Myocyte (in vitro differentiated cells): ENCODE data around the gene WDFY3. TPM values are rescaled to one million over a fixed set of nuclear protein-coding genes. Genes with fewer than 3 reads are reported as not detected.

Experiments
- DNase-seq: peaks from one replicate; pipeline ENCODE4 v3.0.0-alpha.2; 2012; ENCODE audit warnings: low read depth
- total RNA-seq: library from RNA; depleted of rRNA; stranded (reverse); fragments of >200 nt; gene quantifications from 2 replicates; pipeline ENCODE4 v1.2.3, GENCODE V29; 2014

WDFY3 gene
- total RNA-seq, 1 donor from 2014 or later = 69.6 TPM

DNA sequence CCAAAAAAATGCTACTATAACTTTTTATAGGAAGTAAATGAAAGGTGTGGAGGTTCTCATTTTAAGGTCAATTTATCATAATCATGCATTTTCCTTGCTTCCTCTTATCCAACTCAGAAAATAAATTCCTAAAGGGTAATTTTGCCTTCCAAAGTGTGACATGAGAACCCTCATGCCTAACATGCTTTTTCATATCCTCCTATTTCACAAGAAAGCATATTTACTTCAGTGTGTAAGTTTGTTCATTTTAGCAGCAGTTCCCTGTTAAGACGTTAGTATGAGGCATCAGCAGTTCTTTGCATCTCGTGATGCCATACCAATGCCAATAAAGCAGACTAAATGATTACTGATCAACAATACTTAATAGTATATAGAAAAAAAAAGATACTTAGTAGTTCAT, 18.4 kb downstream of the WDFY3 start:
- DNase-seq = no peak

DNA sequence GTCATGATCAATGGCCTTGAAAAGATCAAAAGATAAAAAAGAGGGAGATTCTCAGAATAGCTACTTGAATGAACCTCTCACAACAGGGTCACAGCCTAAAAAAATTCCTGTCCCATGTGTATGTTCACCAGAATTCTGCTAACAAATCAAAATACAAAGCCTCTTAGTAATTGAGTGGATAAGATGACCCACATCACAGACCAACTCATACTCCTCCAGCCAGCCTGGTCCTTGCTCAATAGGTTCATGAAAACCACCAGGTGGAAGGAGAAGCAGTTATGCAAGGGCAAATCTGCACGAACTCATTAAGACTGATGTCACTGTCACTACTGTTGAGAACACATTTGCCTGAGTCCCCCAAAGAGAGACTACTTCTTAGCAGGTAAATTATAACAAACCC, 21.5 kb downstream of the WDFY3 start:
- DNase-seq = no peak

DNA sequence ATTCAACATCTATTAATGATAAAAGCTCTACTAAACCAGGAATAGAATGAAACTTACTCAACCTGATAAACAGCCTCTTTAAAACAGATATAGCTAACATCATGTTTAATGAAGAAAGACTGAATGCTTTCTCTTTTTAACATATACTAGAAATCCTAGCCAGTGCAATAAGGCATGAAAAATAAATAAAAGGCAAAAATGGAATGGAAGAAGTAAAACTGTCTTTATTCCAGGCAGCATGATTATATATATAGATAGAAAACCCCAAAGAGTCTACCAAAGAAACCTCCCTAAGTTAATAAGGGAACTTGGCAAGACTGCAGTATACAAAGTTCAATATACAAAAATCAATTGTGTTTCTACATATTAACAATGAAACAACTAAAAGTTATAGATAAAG, 25.5 kb downstream of the WDFY3 start:
- DNase-seq = no peak

DNA sequence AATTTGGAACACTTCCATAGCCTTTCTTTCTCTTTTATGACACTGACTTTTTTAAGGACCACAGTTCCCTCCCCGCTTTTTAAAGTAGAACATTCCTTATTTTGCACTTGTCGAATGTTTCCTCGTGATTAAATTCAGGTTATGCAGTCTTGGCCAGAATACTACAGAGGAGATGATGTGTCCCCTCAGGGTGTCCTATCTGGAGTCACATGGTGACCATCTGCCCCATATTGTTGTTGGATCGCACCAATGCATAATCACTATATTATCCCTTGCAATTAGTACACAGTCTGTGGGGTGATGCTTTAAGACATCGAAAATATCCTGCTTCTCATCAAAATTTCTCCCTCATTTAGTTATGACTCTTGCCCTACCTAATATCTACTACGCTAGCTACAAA, 27.4 kb downstream of the WDFY3 start:
- peak; percentile 14 for DNase-seq

DNA sequence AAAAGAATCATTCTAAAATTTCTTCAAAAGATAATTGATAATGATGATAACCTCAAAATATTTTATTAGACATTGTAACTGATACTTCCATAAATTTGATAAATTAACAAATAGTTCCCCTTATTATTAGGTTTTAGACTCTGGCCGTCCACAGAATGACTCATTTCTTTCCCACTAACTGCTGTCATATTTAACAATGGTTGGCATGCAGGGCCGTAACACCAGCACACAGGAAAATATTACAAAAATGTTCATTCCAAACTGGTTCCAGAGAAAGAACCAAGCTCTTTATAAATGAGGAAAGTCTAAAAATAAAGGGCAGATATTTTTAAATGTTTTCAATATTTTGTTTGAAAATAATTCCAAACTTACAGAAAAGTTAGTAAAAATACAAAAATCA, 28.2 kb downstream of the WDFY3 start:
- peak; percentile 69 for DNase-seq

DNA sequence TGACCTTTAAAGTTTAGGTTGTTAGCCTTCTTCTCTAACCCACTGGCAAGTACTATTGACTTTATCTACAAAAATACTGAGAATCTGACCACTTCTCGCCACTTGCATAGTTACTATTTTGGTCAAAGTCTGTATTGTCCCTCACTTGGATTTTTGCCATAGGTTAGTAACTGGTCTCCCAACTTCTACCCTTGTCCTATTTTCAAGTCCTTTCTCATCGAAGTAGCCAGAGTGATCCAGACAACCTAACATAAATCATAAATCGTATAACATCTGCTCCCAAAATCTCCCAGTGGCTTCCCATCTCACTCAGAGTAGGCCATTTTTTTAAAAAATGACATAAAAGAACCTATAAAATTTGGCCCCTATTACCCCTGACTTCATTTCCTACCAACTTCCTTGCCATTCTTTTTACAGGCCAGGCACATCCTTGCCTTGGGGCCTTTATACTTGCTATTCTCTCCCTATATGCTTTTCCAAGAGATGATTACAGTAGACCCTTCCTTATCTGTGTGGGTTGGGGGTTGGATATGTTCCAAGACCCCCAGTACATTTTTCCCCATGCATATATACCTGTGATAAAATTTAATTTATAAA, 29.0 kb downstream of the WDFY3 start:
- peak; percentile 14 for DNase-seq

DNA sequence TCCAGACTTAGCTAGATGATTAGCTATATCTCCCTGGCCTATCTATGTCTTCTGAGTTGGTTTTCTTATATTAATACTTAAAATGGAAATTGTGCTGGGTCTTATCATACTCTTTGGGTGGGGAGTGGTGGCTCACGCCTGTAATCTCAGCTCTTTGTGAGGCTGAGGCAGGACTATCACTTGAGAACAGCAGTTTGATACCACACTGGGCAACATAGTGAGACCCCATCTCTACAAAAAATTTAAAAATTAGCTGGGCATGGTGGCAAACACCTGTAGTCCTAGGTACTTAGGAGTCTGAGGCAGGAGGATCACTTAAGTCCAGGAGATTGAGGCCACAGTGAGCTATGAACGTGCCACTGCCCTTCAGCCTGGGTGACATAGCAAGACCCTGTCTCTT, 30.4 kb downstream of the WDFY3 start:
- no peak for DNase-seq

DNA sequence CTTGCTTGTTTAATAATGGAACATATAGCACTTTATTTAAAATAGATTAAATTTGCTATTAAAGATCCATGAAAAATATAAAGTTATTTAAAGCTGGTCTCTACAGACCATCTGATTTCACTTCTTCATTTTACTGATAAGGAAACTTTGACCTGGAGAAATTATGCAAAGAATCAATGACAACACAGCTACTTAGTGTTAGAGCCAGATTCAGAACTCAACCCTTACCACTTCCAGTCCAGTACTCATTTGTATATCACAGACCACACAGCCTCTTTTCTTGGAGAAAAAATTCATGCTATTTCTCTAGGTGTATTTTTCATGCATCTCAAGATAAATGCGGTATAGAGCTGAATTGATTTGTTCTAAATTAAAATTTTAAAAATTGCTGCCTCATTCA, 34.0 kb downstream of the WDFY3 start:
- no peak for DNase-seq

DNA sequence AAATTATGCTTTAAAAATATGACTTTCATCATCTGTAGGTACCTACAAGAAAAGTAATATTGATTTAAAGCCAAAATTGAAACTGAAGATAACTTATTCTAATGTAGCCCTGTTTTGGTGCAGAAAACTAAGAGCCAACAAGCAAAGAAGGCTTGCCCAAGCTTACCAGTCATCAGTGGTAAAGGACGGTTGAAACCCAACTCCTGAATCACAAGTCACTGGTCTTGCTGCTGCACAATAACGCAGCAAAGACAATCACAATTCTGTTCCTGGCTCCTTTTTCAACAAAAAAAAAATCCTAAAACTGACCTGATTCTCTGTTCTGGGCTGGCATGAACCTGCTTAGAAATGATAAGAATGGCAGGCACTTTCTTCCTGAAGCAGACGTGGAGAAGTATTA, 34.5 kb downstream of the WDFY3 start:
- DNase-seq = peak; percentile 21

DNA sequence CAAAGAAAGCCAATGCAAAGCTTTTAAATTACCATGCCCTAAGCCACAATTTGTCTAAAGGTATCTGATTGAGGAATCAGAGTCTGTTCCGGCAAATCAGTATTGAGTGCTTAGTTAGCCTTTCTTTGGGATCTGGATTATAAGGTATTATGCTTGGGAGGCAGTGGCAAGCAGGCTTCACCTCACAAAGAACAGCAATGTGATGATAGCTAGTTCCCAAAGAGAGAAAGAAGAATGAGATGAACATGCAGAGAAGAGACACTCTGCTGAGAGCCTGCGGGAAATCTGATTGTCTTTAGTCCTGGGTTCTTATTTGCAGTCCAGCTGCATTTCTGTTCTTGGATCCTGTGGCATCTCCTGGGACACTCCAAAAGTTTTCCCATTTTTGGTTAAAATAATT, 35.2 kb downstream of the WDFY3 start:
- DNase-seq = no peak

DNA sequence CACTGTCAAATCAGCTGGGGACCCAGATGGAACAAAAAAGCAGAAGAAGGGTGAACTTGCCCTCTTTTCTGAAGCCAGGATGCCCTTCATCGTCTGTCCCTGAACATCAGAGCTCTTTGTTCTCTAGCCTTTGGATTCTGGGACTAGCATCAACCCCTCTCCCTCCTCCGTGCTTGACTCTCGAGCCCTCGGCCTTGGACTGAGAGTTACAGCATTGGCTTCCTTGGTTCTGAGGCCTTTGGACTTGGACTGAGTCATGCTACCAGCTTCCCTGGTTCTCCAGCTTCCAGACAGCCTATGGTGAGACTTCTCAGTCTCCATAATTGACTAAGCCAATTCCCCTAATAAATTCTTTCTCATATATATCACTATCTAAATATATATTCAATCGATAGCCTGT, 38.4 kb downstream of the WDFY3 start:
- DNase-seq = no peak

DNA sequence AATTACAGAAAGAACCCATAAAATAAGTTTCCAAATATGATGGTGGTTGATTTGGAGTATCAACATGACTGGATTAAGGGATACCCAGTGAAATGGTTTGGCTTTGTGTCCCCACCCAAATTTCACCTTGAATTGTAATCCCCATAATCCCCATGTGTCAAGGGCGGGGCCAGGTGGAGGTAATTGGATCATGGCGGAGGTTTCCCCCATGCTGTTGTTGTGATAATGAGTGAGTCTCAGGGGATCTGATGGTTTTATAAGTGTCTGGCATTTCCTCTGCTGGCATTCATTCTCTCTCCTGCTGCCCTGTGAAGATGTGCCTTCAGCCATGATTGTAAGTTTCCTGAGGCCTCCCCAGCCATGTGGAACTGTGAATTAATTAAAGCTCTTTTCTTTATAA, 39.1 kb downstream of the WDFY3 start:
- DNase-seq = no peak

DNA sequence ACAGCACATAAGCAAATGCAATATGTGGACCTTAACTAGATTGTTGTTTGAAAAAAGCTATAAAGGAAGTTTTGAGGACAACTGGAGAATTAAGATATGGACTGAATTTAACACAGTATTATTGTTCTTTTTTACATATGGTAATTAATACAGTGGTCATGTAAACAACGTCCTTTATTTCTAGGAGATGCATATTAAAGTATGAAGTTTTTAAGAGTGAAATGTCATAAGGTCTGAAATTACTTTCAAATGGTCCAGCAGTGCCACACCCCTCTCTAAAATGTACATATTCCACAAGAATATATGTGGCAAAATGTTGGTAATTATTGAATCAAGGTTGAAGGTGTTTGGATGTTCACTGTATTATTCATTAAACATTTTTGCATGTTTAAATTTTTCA, 40.9 kb downstream of the WDFY3 start:
- DNase-seq = no peak

DNA sequence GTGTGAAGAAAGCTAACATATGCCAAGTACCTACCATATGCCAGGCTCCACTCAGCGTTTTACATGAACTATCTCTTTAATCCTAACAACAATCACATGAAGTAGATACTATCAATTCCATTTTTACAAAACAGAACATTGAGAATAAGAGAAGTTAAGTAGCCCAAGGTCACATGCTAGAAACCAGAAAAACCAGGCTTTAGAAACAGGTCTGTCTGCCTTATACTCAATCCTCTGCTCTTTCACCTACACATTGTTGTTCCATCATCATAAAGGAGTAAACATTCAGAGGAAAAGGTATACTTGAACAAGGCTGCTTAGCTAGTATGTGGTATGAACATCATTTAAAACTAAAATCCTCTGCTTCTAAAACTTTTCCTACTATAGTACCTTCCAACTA, 42.1 kb downstream of the WDFY3 start:
- DNase-seq = no peak

DNA sequence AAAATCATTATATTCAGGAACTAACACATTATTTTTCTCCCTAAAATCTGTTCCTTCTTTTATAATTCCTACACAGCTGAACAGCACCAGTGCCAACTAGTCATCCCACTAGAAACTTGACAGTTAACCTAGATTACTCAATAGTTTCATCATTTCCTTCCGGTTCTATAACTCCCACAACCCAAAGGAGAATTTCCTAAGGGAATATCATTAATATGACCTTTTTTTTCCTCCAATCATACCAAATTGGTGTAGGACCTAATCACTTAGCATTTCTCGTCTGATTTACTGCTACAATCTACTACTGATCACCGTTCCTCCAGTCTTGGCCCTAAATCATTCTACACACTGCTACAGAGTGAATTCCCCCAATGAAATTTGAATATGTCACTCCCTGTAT, 45.9 kb downstream of the WDFY3 start:
- peak; percentile 47 for DNase-seq

DNA sequence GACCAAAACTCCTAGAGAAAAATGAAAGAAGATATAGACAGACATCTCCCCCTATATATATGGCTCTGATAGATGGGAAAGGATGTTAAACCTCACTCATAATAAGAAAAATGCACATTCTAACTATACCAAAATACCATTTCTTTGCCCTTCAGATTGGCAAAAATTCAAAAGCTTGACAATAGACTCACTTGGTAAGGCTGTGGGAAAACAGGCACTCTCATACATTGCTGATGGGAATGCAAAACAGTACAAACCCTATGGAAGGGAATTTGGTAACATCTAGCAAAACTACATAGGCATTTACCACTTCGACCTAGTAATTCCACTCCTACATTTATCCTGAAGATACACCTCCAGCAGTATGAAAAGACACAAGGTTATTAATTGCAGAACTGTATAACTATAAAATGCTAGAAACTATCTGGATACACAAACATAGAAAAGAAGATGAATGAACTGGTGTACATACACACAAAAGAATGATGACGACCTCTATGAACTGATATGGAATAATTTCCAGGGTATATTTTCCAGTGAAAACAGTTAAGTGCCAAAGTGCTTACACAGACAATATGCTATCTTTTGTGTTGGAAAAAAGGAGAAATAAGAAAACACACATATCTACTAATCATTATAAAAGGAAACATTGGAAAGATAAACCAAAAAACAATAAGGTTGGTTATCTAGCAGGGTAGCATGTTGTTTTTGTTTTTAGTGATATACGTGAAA, 48.5 kb downstream of the WDFY3 start:
- no peak for DNase-seq

DNA sequence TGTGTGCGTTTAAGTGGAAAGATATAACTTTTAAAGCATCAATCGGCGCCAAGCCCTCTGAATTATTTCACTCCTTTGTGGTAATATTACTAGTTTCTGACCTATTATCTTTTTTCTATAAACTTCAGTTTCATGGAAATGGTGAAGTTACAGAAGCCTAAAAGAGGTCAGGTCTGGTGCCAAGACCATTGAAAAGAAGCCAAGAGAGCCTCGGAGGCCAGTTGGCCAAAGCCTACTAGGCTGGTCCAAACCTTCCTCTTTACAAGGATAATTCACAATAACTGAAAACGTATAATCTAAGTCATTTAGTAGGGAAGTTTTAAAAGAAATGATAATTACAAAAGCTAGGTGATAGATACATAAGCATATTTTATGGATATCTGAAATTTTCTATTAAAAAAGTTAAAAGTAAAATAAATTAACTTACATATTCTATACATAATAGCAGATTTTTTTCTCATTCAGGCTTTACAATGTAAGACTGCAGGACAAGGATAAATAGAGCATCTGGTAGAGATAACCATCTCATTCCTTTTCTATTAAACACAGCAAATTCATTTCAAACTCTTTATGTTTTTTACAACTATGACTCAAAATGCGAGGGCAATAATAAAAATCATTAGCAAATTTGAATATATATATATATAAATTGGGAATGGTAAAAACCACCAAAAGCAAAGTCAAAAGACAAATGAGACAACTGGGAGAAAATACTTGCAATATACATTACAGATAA, 49.2 kb downstream of the WDFY3 start:
- no peak for DNase-seq

DNA sequence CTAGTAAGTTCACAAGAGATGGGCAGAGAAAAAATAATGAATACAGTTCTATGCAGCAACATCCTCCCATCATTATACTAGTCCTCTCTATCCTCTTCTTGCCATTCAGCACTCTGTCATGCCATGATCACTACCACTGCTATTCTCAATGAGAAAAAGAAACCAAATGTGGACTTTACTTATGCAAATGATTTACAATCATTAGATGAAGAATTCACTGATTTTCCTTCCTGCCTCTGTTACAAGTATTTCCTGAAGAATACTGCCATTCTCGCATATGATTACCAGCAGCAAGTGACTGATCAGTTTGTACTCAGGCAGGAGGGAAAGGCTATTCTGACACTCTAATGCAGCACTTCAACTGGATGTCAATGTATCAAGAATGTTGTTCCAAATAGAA, 50.3 kb downstream of the WDFY3 start:
- no peak for DNase-seq

DNA sequence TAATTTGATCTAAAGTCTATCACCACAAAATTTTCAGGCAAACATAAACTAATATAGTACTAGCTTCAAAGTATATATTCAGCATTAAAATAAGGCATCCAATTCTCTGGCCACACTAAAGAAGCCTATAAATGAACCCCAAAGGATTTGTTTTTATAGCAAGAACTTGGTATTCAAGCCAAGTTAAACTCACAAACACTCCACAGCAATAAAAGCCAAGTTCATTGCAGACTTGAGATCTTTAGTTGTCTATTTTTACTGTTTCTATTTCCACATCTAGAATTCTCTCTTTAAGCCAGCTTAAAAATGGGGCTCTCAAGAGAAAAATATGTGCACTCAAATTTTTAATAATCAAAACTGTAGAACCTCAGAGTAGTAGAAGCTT, 51.1 kb downstream of the WDFY3 start:
- DNase-seq = no peak

DNA sequence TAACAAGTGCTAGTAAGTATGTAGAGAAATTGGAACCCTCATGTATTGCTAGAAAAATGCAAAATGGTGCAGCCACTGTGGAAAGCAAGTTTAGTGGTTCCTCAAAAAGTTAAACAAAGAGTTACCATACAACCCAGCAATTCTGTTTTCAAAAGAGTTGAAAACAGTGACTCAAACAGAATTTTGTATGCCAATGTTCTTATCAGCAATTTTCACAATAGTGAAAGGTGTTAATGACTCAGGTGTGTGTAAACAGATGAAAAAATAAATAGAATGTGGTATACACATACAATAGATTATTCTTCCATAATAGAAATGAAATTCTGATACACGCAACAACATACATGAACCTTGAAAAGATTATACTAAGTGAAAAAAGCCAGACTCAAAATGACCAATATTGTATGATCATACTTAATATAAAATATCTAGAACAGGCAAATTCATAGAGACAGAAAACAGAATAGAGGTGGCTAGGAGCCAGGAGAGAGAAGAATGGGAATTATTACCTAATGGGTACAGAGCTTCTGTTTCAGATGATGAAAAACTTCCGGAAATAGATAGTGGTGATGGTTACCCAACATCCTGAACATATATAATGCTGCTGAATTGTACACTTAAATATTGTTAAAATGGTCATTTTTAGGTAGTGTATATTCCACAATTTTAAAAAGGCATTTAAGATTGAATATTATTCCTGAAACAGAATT, 51.6 kb downstream of the WDFY3 start:
- no peak for DNase-seq

DNA sequence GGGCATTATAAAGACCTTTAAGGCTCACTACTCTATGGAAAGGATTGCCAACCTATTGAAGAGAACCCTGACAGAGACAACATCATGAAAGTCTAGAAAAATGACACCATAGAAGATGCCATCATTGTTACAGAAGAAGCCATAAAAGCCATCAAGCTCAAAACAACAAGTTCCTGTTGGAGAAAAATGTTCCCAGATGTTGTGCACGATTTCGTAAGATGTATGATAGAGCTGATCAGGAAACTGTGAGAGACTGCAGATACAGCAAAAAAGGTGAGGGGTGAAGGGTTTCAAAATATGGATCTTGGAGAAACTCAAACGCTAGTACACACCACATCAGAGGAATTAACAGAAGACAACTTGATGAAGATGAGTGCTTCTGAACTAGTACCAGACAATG, 53.3 kb downstream of the WDFY3 start:
- no peak for DNase-seq

DNA sequence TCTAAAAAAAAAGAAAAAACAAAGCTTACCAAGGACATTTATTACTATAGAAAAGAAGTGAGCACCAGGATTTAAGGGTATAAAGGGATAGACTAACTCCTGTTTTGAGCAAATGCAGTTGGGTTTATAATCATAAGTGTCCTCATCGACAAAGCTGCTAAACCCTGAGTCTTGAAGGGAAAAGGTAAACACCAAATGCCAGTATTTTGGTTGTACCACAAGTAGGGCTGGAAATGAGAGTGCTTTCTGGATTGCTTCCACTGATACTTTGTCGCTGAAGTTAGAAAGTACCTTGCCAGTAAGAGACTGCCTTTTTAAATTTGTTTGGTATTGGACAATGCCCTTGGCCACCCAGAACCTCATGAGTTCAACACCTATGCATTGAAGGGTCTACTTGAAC, 53.7 kb downstream of the WDFY3 start:
- no peak for DNase-seq
